ENCODE measurements around the gene SLC16A13. TPM values are rescaled to one million over a fixed set of nuclear protein-coding genes. Genes with fewer than 3 reads are reported as not detected.

The SLC16A13 gene
- total and polyA plus RNA-seq, 10 of the 15 experiments (the other 5 are each of a cell fraction or from before 2014, with no cell fraction given), result 0.34 to 12.1 (median 3.3) TPM

- TF ChIP-seq CUX1 (IDR thresholded peaks at IDR 0.05; ENCODE audit: insufficient replicate concordance, low read depth, low read length) (no peak), MYC (IDR thresholded peaks at IDR 0.05; ENCODE audit: insufficient read depth, insufficient read length, insufficient replicate concordance, low read length, severe bottlenecking) (no peak), TCF12 (IDR thresholded peaks at IDR 0.05; ENCODE audit: low read depth, low read length) (no peak), CBX5 (IDR thresholded peaks at IDR 0.05; ENCODE audit: low read depth) (no peak), TCF7 (IDR thresholded peaks at IDR 0.05; ENCODE audit: borderline replicate concordance) (peak; percentile 58; the same call in 1 of the 2 replicates)
Observed at GRCh38 chr17:7060165-7060891, 24.5 kb downstream of the SLC16A13 start (continued).

Measured in GM12878 (cell line).